Esophagus squamous epithelium (tissue), 4 donors: ENCODE results near the gene WDR1.

Experiments
- CTCF ChIP-seq, 6 experiments: fragments of 450-650 bp in 4 of 6; fragments of 200-600 bp in 2 of 6; sonication (generic) in 2 of 6; IDR thresholded peaks; one replicate each; pipeline ENCODE4 v1.5.1; 2016 to 2019; ENCODE audit warnings: antibody characterized with exemption in 6 of 6, mild to moderate bottlenecking in 4 of 6, moderate library complexity in 4 of 6
- POLR2A ChIP-seq, 4 donors: fragments of 450-650 bp; IDR thresholded peaks; one replicate each; pipeline ENCODE4 v1.6.1; 2017; ENCODE audit warnings: antibody characterized with exemption in 4 of 4, mild to moderate bottlenecking in 4 of 4, moderate library complexity in 3 of 4

- TF ChIP-seq CTCF (IDR thresholded peaks at IDR 0.05) (no peak), POLR2A (IDR thresholded peaks at IDR 0.05) (no peak)
Measured at GRCh38 chr4:10054571-10055041, 62.0 kb downstream of the WDR1 start.
